Measurements from ENCODE around the gene PTGR3. TPM values are rescaled to one million over a fixed set of nuclear protein-coding genes. Genes with fewer than 3 reads are reported as not detected.

Gene PTGR3
- total and polyA plus RNA-seq, 2 of the 8 experiments (the other 6 are each of a cell fraction or from before 2014, with no cell fraction given) = 2.0 to 3.6 TPM

DNA sequence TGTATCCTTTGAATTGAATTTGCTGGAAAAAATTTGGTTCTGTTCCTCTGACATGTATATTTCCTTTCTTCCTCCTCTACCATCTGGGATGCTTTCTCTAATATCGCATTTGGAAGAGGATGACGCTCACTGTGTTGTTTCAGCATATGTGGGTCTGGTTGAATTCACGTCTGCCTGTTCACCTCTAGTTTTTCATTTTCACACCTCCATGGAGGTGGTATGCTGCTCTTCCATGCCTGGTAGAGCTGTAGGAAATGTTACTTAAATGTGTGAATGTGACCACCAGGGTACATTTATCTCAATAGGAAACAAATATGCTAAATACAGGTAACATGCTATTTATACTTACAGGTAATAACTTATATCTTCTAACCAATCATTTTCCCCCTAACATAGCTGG lies 46.2 kb upstream of the PTGR3 start:
- H3K18ac ChIP-seq (ENCODE audit: extremely low read depth, low read length) = no peak overlapping the region
- no peak overlapping the region for H2BK5ac ChIP-seq (ENCODE audit: low read depth, low read length)
- 91% methylated on average over 3 of the region's 3 CpGs; no CpG with 5 or more reads in 1 of the 2 experiments for WGBS, 2 experiments (ENCODE audit: extremely low coverage in 1 of 2, insufficient coverage in 1 of 2, insufficient read length in 1 of 2, insufficient replicate concordance in 2 of 2, low coverage in 1 of 2, low lambda C conversion rate in 2 of 2, missing lambda C conversion rate in 1 of 2)
- no peak overlapping the region for H2BK20ac ChIP-seq (ENCODE audit: low read length)
- H4K91ac ChIP-seq (replicated peaks; ENCODE audit: insufficient read length, low read length) = no peak overlapping the region
- H3K23ac ChIP-seq (ENCODE audit: insufficient read length) = no peak overlapping the region
- no peak overlapping the region for H2AK5ac ChIP-seq (ENCODE audit: low read depth, low read length)
- H3K4me3 ChIP-seq (ENCODE audit: extremely low read depth in 1 of 4, insufficient read depth in 2 of 4, low read depth in 3 of 4, low read length in 4 of 4) = no peak overlapping the region
- no peaks in the 10 kb centered on the region for H3K36me3 ChIP-seq (ENCODE audit: control insufficient read depth in 2 of 4, insufficient read depth in 4 of 4, low read length in 3 of 4)
- H3K79me1 ChIP-seq (ENCODE audit: low read depth, low read length) = no peaks in the 10 kb centered on the region
- H3K4me1 ChIP-seq (replicated peaks in 1 of 4; ENCODE audit: control insufficient read depth in 3 of 4, insufficient read depth in 4 of 4, low read length in 3 of 4) = no peaks in the 10 kb centered on the region
- H4K5ac ChIP-seq (ENCODE audit: insufficient read length, low read depth, low read length) = no peak overlapping the region
- no peaks in the 10 kb centered on the region for H3K79me2 ChIP-seq (ENCODE audit: control insufficient read depth in 1 of 2, insufficient read depth in 2 of 2, low read length in 2 of 2)
- no peak overlapping the region for H3K14ac ChIP-seq (ENCODE audit: insufficient read length)
- H3K56ac ChIP-seq (replicated peaks; ENCODE audit: insufficient read length, low read depth, low read length) = no peak overlapping the region
- H2BK120ac ChIP-seq (replicated peaks; ENCODE audit: low read depth, low read length) = no peak overlapping the region
- H4K20me1 ChIP-seq (replicated peaks in 1 of 2; ENCODE audit: control insufficient read depth in 1 of 2, insufficient read depth in 2 of 2, low read length in 2 of 2) = no peaks in the 10 kb centered on the region
- no peaks in the 10 kb centered on the region for H3K9me3 ChIP-seq (ENCODE audit: insufficient read depth in 2 of 2, low read depth in 1 of 2, low read length in 1 of 2)
- H2AFZ ChIP-seq (ENCODE audit: low read length) = no peak overlapping the region
- TF ChIP-seq CTBP2 (IDR thresholded peaks at IDR 0.05; ENCODE audit: borderline replicate concordance, insufficient read depth, insufficient read length, low read length) (no peak), SIX5 (IDR thresholded peaks at IDR 0.05; ENCODE audit: low read depth, low read length) (no peak), SAP30 (IDR thresholded peaks at IDR 0.05; ENCODE audit: insufficient read depth, insufficient replicate concordance, low read length) (no peak), RXRA (IDR thresholded peaks at IDR 0.05; ENCODE audit: insufficient read depth, low read depth, low read length) (no peak), USF2 (IDR thresholded peaks at IDR 0.05; ENCODE audit: low read length) (no peak), NRF1 (IDR thresholded peaks at IDR 0.05; ENCODE audit: low read depth, low read length) (no peak), RFX5 (IDR thresholded peaks at IDR 0.05; ENCODE audit: borderline replicate concordance, low read depth, low read length) (no peak), GTF2F1 (IDR thresholded peaks at IDR 0.05; ENCODE audit: borderline replicate concordance, low read depth, low read length) (no peak), TCF12 (IDR thresholded peaks at IDR 0.05; ENCODE audit: low read depth, low read length) (no peak)
- no peak overlapping the region for H3K4me2 ChIP-seq (ENCODE audit: insufficient read depth in 1 of 2, low read depth in 2 of 2, low read length in 2 of 2)
- H3K4ac ChIP-seq (replicated peaks; ENCODE audit: insufficient read length, low read depth, low read length) = no peak overlapping the region
- H4K8ac ChIP-seq (ENCODE audit: extremely low read depth, insufficient read depth, low read length) = no peak overlapping the region
- no peak overlapping the region for H2BK12ac ChIP-seq (ENCODE audit: low read depth, low read length)
- no peak overlapping the region for H3K27ac ChIP-seq (ENCODE audit: low read depth, low read length)
- ChIA-PET POLR2A (ENCODE audit: partially characterized antibody) (no interaction called here), CTCF (ENCODE audit: partially characterized antibody) (interaction anchor here (0.5 to 1.2 kb wide), 2 partner anchors 13 to 1571 kb away, joined by 4 to 5 read pairs; no protein-coding TSS in a partner anchor)
- H3K9ac ChIP-seq (replicated peaks in 1 of 4; ENCODE audit: extremely low read depth in 1 of 4, low read depth in 3 of 4, low read length in 3 of 4) = no peak overlapping the region
- no peaks in the 10 kb centered on the region for H3K27me3 ChIP-seq (replicated peaks in 1 of 4; ENCODE audit: control insufficient read depth in 3 of 4, extremely low read depth in 1 of 4, insufficient read depth in 3 of 4, low read length in 3 of 4)
- no peak overlapping the region for H2BK15ac ChIP-seq (ENCODE audit: low read length)
- FAIRE-seq = no peak
- H3K23me2 ChIP-seq (ENCODE audit: low read depth, low read length) = no peaks in the 10 kb centered on the region
- no peak for DNase-seq (ENCODE audit: low read depth in 1 of 2, low spot score in 2 of 2)

Measured in H1 (cell line).